ENCODE measurements around the gene ZFP36L2. TPM values are rescaled to one million over a fixed set of nuclear protein-coding genes. Genes with fewer than 3 reads are reported as not detected.
A peak's percentile ranks its signal among the peaks of the same experiment; 100 is the strongest.

ZFP36L2 gene
- total RNA-seq, 1 experiment from 2014 or later = 34.3 TPM

- intact Hi-C loops (cut with micrococcal nuclease; ENCODE audit: unreplicated experiment) = loop anchor here (1.0 to 2.0 kb wide), 4 partner anchors 11 to 49 kb away; partner anchors contain the start of gene ZFP36L2
- Histone ChIP-seq H3K4me1 (replicated peaks; ENCODE audit: insufficient read depth) (peaks cover 95% of the 10 kb centered on the region), H4K20me1 (ENCODE audit: insufficient read depth) (no peaks in the 10 kb centered on the region), H2AFZ (no peak overlapping the region), H3K9me3 (ENCODE audit: insufficient read depth, low read depth) (no peaks in the 10 kb centered on the region), H3K4me3 (no peak overlapping the region), H3K36me3 (ENCODE audit: low read depth) (no peaks in the 10 kb centered on the region), H3K79me2 (ENCODE audit: low read depth) (no peaks in the 10 kb centered on the region), H3K9me2 (ENCODE audit: insufficient read depth) (no peaks in the 10 kb centered on the region), H3K27ac (peak overlapping the region; percentile 88), H3K27me3 (ENCODE audit: insufficient read depth, low read depth) (no peaks in the 10 kb centered on the region), H3F3A (ENCODE audit: insufficient read depth, low read depth) (peaks cover 81% of the 10 kb centered on the region), H3K4me2 (peak overlapping the region; percentile 78)
- no peak for DNase-seq
- CTCF ChIA-PET = interaction anchor here (0.7 to 1.0 kb wide), 4 partner anchors 11 to 104 kb away, joined by 3 to 5 read pairs (median 4); no protein-coding TSS in a partner anchor
- TF ChIP-seq CTCF (conservative IDR thresholded peaks at IDR 0.05) (no peak), EZH2 (IDR thresholded peaks at IDR 0.05; ENCODE audit: low read depth) (no peak)
- POLR2A ChIA-PET (ENCODE audit: unreplicated experiment) = interaction anchor here (0.5 kb wide), 1 partner anchor 47 kb away, joined by 4 read pairs; the partner anchor contains the start of gene ZFP36L2
- no TSS peak for BruUV-seq (replicated peaks)
Observed at GRCh38 chr2:43179942-43180341, 46.5 kb downstream of the ZFP36L2 start.

DNA sequence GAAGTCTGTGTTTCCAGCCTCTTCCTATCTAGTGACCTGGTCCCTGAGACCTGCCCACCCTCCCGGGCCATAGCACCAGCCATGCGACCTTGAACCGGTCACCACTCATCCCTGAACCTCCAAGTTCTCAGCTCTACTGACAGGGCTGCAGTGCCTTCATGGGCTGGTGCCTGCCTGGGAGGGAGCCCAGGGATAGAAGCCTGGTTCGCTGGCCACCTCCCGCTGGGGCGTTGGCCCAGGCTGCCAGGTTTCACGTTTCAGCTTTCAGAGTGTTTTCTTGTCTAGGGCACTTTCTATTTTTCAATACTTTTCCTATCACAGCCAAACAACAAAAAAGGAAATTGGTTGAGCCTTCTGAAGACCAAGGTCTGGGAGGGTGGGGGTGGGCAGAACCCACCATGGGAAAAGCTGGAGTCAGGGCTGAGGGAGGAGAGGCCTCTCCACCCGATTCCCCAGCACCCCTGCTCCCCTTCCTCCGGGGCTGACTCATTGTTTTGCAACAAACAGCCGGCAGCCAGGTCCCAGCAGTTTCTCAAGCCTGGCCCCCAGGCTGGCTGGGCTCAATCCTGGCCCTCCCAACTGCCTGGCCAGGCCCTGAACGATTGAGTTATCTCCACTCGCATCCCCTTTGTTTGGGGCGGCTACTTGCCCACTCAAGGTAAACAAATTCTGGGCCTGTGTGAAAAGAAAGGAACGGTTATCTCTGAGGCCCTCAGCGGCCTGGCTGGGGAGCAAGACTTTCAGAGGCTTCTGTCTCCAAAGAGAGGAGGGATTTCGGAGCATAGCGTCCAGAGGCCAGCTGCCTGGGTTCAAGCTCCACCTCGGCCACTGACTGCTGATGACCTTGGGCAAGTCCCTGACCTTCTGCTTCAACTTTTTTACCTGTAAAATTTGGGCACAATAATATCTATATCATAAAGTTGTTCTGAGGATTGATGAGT lies 47.5 kb downstream of the ZFP36L2 start:
- intact Hi-C loops (cut with micrococcal nuclease; ENCODE audit: unreplicated experiment) = loop anchor here (1.0 to 2.0 kb wide), 4 partner anchors 10 to 48 kb away; partner anchors contain the start of gene ZFP36L2
- TF ChIP-seq EZH2 (IDR thresholded peaks at IDR 0.05; ENCODE audit: low read depth) = no peak
- no peak for TF ChIP-seq CTCF (conservative IDR thresholded peaks at IDR 0.05)

GRCh38 chr2:43178055-43178598 lies 48.3 kb downstream of the ZFP36L2 start:
- H3K9me3 ChIP-seq (ENCODE audit: insufficient read depth, low read depth) = no peaks in the 10 kb centered on the region
- H2AFZ ChIP-seq = peak overlapping the region; percentile 48
- H3K9me2 ChIP-seq (ENCODE audit: insufficient read depth) = no peaks in the 10 kb centered on the region
- TF ChIP-seq EZH2 (IDR thresholded peaks at IDR 0.05; ENCODE audit: low read depth) = no peak
- no peak for TF ChIP-seq CTCF (conservative IDR thresholded peaks at IDR 0.05)
- no peaks in the 10 kb centered on the region for H3K27me3 ChIP-seq (ENCODE audit: insufficient read depth, low read depth)
- ChIA-PET CTCF (interaction anchor here (0.6 to 1.0 kb wide), 3 partner anchors 8 to 51 kb away, joined by 3 to 6 read pairs (median 4); no protein-coding TSS in a partner anchor), POLR2A (ENCODE audit: unreplicated experiment) (interaction anchor here (0.6 kb wide), 1 partner anchor 40 kb away, joined by 8 read pairs; no protein-coding TSS in a partner anchor)
- peaks cover 97% of the 10 kb centered on the region for H3K4me1 ChIP-seq (replicated peaks; ENCODE audit: insufficient read depth)
- no peaks in the 10 kb centered on the region for H4K20me1 ChIP-seq (ENCODE audit: insufficient read depth)
- H3K27ac ChIP-seq = peak overlapping the region; percentile 88
- BruUV-seq (replicated peaks) = no TSS peak
- H3K36me3 ChIP-seq (ENCODE audit: low read depth) = no peaks in the 10 kb centered on the region
- H3K4me3 ChIP-seq = peak overlapping the region; percentile 33; the same call in 1 of the 2 replicates
- intact Hi-C loops (cut with micrococcal nuclease; ENCODE audit: unreplicated experiment) = loop anchor here (2.0 kb wide), 2 partner anchors 19 to 49 kb away; partner anchors contain the start of gene ZFP36L2
- H3K4me2 ChIP-seq = peak overlapping the region; percentile 78
- no peak for DNase-seq
- H3K79me2 ChIP-seq (ENCODE audit: low read depth) = no peaks in the 10 kb centered on the region
- H3F3A ChIP-seq (ENCODE audit: insufficient read depth, low read depth) = peaks cover 71% of the 10 kb centered on the region

More for the DNA sequence above, 47.5 kb downstream of the ZFP36L2 start:
- Histone ChIP-seq H3F3A (ENCODE audit: insufficient read depth, low read depth) (peaks cover 73% of the 10 kb centered on the region), H3K4me2 (peak overlapping the region; percentile 78), H2AFZ (peak overlapping the region; percentile 48), H4K20me1 (ENCODE audit: insufficient read depth) (no peaks in the 10 kb centered on the region), H3K27me3 (ENCODE audit: insufficient read depth, low read depth) (no peaks in the 10 kb centered on the region), H3K9me3 (ENCODE audit: insufficient read depth, low read depth) (no peaks in the 10 kb centered on the region), H3K27ac (peak overlapping the region; percentile 88), H3K4me3 (peak overlapping the region; percentile 33; the same call in 1 of the 2 replicates), H3K79me2 (ENCODE audit: low read depth) (no peaks in the 10 kb centered on the region), H3K4me1 (replicated peaks; ENCODE audit: insufficient read depth) (peaks cover 95% of the 10 kb centered on the region), H3K9me2 (ENCODE audit: insufficient read depth) (no peaks in the 10 kb centered on the region), H3K36me3 (ENCODE audit: low read depth) (no peaks in the 10 kb centered on the region)
- peak; percentile 90 to 91 for DNase-seq
- CTCF ChIA-PET = interaction anchor here (0.6 to 1.0 kb wide), 3 partner anchors 9 to 40 kb away, joined by 4 to 6 read pairs (median 4); no protein-coding TSS in a partner anchor
- TSS peak; percentile 93 for BruUV-seq (replicated peaks)
- POLR2A ChIA-PET (ENCODE audit: unreplicated experiment) = interaction anchor here (0.6 to 0.7 kb wide), 4 partner anchors 39 to 82 kb away, joined by 3 to 8 read pairs (median 4); no protein-coding TSS in a partner anchor
